EH (cell line): Measurements from ENCODE around the gene TRIM6.
"Not testable (repeated sequence)": the region's sequence is repeated elsewhere in the genome, so short reads cannot be mapped to it uniquely, and the experiment has no call there.

Experiments
- DNase-seq: peaks from one replicate; pipeline ENCODE4 v3.0.0-alpha.2; 2015; ENCODE audit warnings: low read depth

Gene TRIM6

GRCh38 chr11:5596607-5597201, at the start of gene TRIM6:
TRIM6 (plus strand) TSS chr11:5596637; CDS start chr11:5596898, 261 bp downstream.
- DNase-seq, result peak; percentile 56

GRCh38 chr11:5547982-5548381, 48.5 kb upstream of the TRIM6 start:
- no peak for DNase-seq

- no peak for DNase-seq
Measured at GRCh38 chr11:5548440-5548839, 48.0 kb upstream of the TRIM6 start, which contains the start of gene OR52H1. OR52H1 (minus strand) TSS chr11:5548540; CDS start chr11:5545505, 3,035 bp downstream.

GRCh38 chr11:5550440-5551095, 45.9 kb upstream of the TRIM6 start:
- DNase-seq, result peak; percentile 77

- DNase-seq, result no peak
Measured at GRCh38 chr11:5553343-5553742, 43.1 kb upstream of the TRIM6 start.

GRCh38 chr11:5556596-5557188, 39.7 kb upstream of the TRIM6 start:
- DNase-seq, result peak; percentile 3

- DNase-seq, result no peak
Measured at GRCh38 chr11:5557751-5558150, 38.7 kb upstream of the TRIM6 start.

- no peak for DNase-seq
Measured at GRCh38 chr11:5564259-5565019, 32.0 kb upstream of the TRIM6 start.

GRCh38 chr11:5574654-5575053, 21.8 kb upstream of the TRIM6 start:
- DNase-seq, result no peak

- no peak for DNase-seq
Measured at GRCh38 chr11:5575152-5575551, 21.3 kb upstream of the TRIM6 start.

GRCh38 chr11:5577101-5577500, 19.3 kb upstream of the TRIM6 start:
- DNase-seq, result no peak

- no peak for DNase-seq
Measured at GRCh38 chr11:5580577-5580976, 15.9 kb upstream of the TRIM6 start, which contains the start of gene OR52B6. OR52B6 (plus strand) TSS chr11:5580877; CDS start chr11:5580877, 0 bp downstream.

- no peak for DNase-seq
Measured at GRCh38 chr11:5581014-5581413, 15.4 kb upstream of the TRIM6 start.

GRCh38 chr11:5584458-5584857, 12.0 kb upstream of the TRIM6 start:
- not testable (repeated sequence) for DNase-seq

- not testable (repeated sequence) for DNase-seq
Measured at GRCh38 chr11:5589906-5590305, 6.5 kb upstream of the TRIM6 start.

GRCh38 chr11:5591613-5592012, 4.8 kb upstream of the TRIM6 start:
- DNase-seq, result no peak

GRCh38 chr11:5592615-5593014, 3.8 kb upstream of the TRIM6 start:
- no peak for DNase-seq

GRCh38 chr11:5593146-5593545, 3.3 kb upstream of the TRIM6 start:
- DNase-seq, result no peak

GRCh38 chr11:5597953-5598352, 1.5 kb downstream of the TRIM6 start:
- DNase-seq, result no peak

GRCh38 chr11:5600374-5600851, 4.0 kb downstream of the TRIM6 start:
- DNase-seq, result peak; percentile 70

GRCh38 chr11:5602791-5603190, 6.4 kb downstream of the TRIM6 start:
- peak; percentile 52 for DNase-seq

GRCh38 chr11:5603326-5603725, 6.9 kb downstream of the TRIM6 start:
- DNase-seq, result no peak
